AG04449 (cell line): Measurements from ENCODE around the gene NAT9.

Experiments used
- CTCF ChIA-PET: fragments of 350-600 bp; formaldehyde crosslinking; extraction: SDS; loops from one replicate; lab custom pipeline; 2021; ENCODE audit warnings: antibody characterized with exemption; lab: Yijun Ruan, JAX
- POLR2A ChIA-PET: fragments of 400-600, 350-600 bp; formaldehyde crosslinking; extraction: SDS; loops from one replicate; lab custom pipeline; 2020; ENCODE audit warnings: antibody characterized with exemption, inconsistent platforms; lab: Yijun Ruan, JAX
- DNase-seq: peaks from one replicate; pipeline ENCODE4 v3.0.0-alpha.2; 2010; ENCODE audit warnings: low read depth, low spot score
- H3K4me3 ChIP-seq: 2 replicates; pipeline ENCODE4 v1.5.1; 2011; ENCODE audit warnings: low read depth, mild to moderate bottlenecking, control low read depth, low read length
- CTCF ChIP-seq: IDR thresholded peaks from one replicate; pipeline ENCODE4 v1.5.1; 2011; ENCODE audit warnings: mild to moderate bottlenecking, moderate library complexity, low read length, control low read depth, inconsistent platforms; ENCODE audit not compliant: insufficient read depth; ENCODE audit errors: missing control alignments

NAT9 gene

GRCh38 chr17:74814453-74814852 lies 38.3 kb upstream of the NAT9 start:
- CTCF ChIA-PET, result interaction anchor here (11.8 kb wide), 1 partner anchor 22 kb away, joined by 100 read pairs; no protein-coding TSS in a partner anchor
- TF ChIP-seq CTCF, result no peak
- POLR2A ChIA-PET, result no interaction called here

GRCh38 chr17:74812109-74813009 lies 36.2 kb upstream of the NAT9 start:
- ChIA-PET POLR2A (no interaction called here), CTCF (interaction anchor here (1.1 to 11.8 kb wide), 3 partner anchors 20 to 53 kb away, joined by 3 to 100 read pairs (median 7); no protein-coding TSS in a partner anchor)
- H3K4me3 ChIP-seq, result no peak overlapping the region
- no peak for DNase-seq
- TF ChIP-seq CTCF, result no peak

More at GRCh38 chr17:74814453-74814852, 38.3 kb upstream of the NAT9 start:
- no peak for DNase-seq
- no peak overlapping the region for H3K4me3 ChIP-seq

GRCh38 chr17:74810699-74811485 lies 34.7 kb upstream of the NAT9 start:
- TF ChIP-seq CTCF, result no peak
- H3K4me3 ChIP-seq, result no peak overlapping the region
- DNase-seq, result no peak
- ChIA-PET POLR2A (no interaction called here), CTCF (interaction anchor here (0.7 to 11.8 kb wide), 4 partner anchors 18 to 60 kb away, joined by 3 to 100 read pairs (median 6); no protein-coding TSS in a partner anchor)

- ChIA-PET POLR2A (no interaction called here), CTCF (interaction anchor here (1.1 to 11.8 kb wide), 4 partner anchors 16 to 53 kb away, joined by 3 to 100 read pairs (median 6); no protein-coding TSS in a partner anchor)
- H3K4me3 ChIP-seq, result no peak overlapping the region
- DNase-seq, result no peak
- TF ChIP-seq CTCF, result no peak
These were observed 32.7 kb upstream of the NAT9 start for GRCh38 chr17:74808714-74809430.

GRCh38 chr17:74807925-74808324 lies 31.8 kb upstream of the NAT9 start:
- no peak overlapping the region for H3K4me3 ChIP-seq
- DNase-seq, result no peak
- POLR2A ChIA-PET, result no interaction called here
- no peak for TF ChIP-seq CTCF
- CTCF ChIA-PET, result interaction anchor here (1.0 to 11.8 kb wide), 4 partner anchors 15 to 150 kb away, joined by 3 to 100 read pairs (median 6); no protein-coding TSS in a partner anchor
